HepG2 (cell line): Measurements from ENCODE around the gene GABRA4. TPM values are rescaled to one million over a fixed set of nuclear protein-coding genes. Genes with fewer than 3 reads are reported as not detected.

Experiments used
- CC2D1A ChIP-seq: sonication (generic); formaldehyde crosslinking; IDR thresholded peaks from 2 replicates; pipeline ENCODE4 v1.8.1; 2023; ENCODE audit warnings: mild to moderate bottlenecking, missing genetic modification reagents
- GABPB1 ChIP-seq: IDR thresholded peaks from 2 replicates; pipeline ENCODE4 v1.6.1; 2016; ENCODE audit warnings: mild to moderate bottlenecking, missing genetic modification reagents, moderate library complexity, missing compliant biosample characterization
- MAFF ChIP-seq: IDR thresholded peaks from 2 replicates; pipeline ENCODE4 v1.6.1; 2011; ENCODE audit warnings: low read depth, low read length, improper control_type of control experiment
- MAZ ChIP-seq, 2 experiments: sonication (generic) in 1 of 2; formaldehyde crosslinking in 1 of 2; IDR thresholded peaks; 2 replicates each; pipeline versions ENCODE4 v1.5.0 to v1.6.1; 2012 to 2020; ENCODE audit warnings: low read depth in 2 of 2, mild to moderate bottlenecking in 2 of 2, borderline replicate concordance in 1 of 2, improper control_type of control experiment in 1 of 2, low read length in 1 of 2, missing genetic modification reagents in 1 of 2, moderate library complexity in 1 of 2
- MED13 ChIP-seq: sonication (generic); formaldehyde crosslinking; IDR thresholded peaks from 2 replicates; pipeline ENCODE4 v1.5.0; 2020; ENCODE audit warnings: missing genetic modification reagents
- NPAS2 ChIP-seq: sonication (generic); formaldehyde crosslinking; IDR thresholded peaks from 2 replicates; pipeline ENCODE4 v1.8.0; 2022; ENCODE audit warnings: mild to moderate bottlenecking, missing genetic modification reagents, borderline replicate concordance
- POLR2AphosphoS2 ChIP-seq: IDR thresholded peaks from 2 replicates; pipeline ENCODE4 v1.6.1; 2011; ENCODE audit warnings: low read depth, low read length, improper control_type of control experiment
- RAD21 ChIP-seq: fragments of 450-650 bp; formaldehyde crosslinking; IDR thresholded peaks from 2 replicates; pipeline ENCODE4 v1.5.0; 2020; ENCODE audit warnings: mild to moderate bottlenecking
- RARA ChIP-seq: IDR thresholded peaks from 2 replicates; pipeline ENCODE4 v1.6.1; 2016; ENCODE audit warnings: missing genetic modification reagents, missing compliant biosample characterization
- RBM39 ChIP-seq: fragments of 200-400 bp; formaldehyde crosslinking; IDR thresholded peaks from one replicate; pipeline ENCODE4 v1.6.1; 2018; ENCODE audit warnings: antibody characterized with exemption, mild to moderate bottlenecking, low read depth, low read length; ENCODE audit not compliant: poor library complexity, severe bottlenecking
- SRSF4 ChIP-seq: fragments of 200-400 bp; formaldehyde crosslinking; IDR thresholded peaks from one replicate; pipeline ENCODE4 v1.6.1; 2018; ENCODE audit warnings: mild to moderate bottlenecking, low read depth, low read length, moderate library complexity; ENCODE audit not compliant: poor library complexity, severe bottlenecking
- TBX3 ChIP-seq: fragments of 450-650 bp; IDR thresholded peaks from 2 replicates; pipeline ENCODE4 v1.6.1; 2017; ENCODE audit warnings: antibody characterized with exemption, mild to moderate bottlenecking, inconsistent platforms, borderline replicate concordance
- ZEB1 ChIP-seq: IDR thresholded peaks from 2 replicates; pipeline ENCODE4 v1.6.1; 2012; ENCODE audit warnings: mild to moderate bottlenecking, low read depth, inconsistent platforms; ENCODE audit not compliant: insufficient replicate concordance
- ZNF10 ChIP-seq: sonication (generic); formaldehyde crosslinking; IDR thresholded peaks from 2 replicates; pipeline ENCODE4 v1.4.0; 2020; ENCODE audit warnings: mild to moderate bottlenecking, low read depth, missing genetic modification reagents, borderline replicate concordance
- ZNF256 ChIP-seq: sonication (generic); formaldehyde crosslinking; conservative IDR thresholded peaks from 2 replicates; pipeline ENCODE4 v1.4.0; 2020; ENCODE audit warnings: missing genetic modification reagents
- ZNF282 ChIP-seq: fragments of 450-650 bp; IDR thresholded peaks from 2 replicates; pipeline ENCODE4 v1.6.1; 2018; ENCODE audit not compliant: partially characterized antibody
- ZNF367 ChIP-seq: sonication (generic); formaldehyde crosslinking; IDR thresholded peaks from 2 replicates; pipeline ENCODE4 v1.4.0; 2020; ENCODE audit warnings: missing genetic modification reagents, borderline replicate concordance
- ZNF496 ChIP-seq: sonication (generic); formaldehyde crosslinking; IDR thresholded peaks from 2 replicates; pipeline ENCODE4 v1.8.1; 2023; ENCODE audit warnings: mild to moderate bottlenecking, moderate library complexity, missing genetic modification reagents; ENCODE audit not compliant: insufficient replicate concordance
- ZNF580 ChIP-seq: IDR thresholded peaks from 2 replicates; pipeline ENCODE4 v1.6.1; 2016; ENCODE audit warnings: low read depth, borderline replicate concordance
- ZNF709 ChIP-seq: sonication (generic); formaldehyde crosslinking; IDR thresholded peaks from 2 replicates; pipeline ENCODE4 v1.5.0; 2020; ENCODE audit warnings: mild to moderate bottlenecking, missing genetic modification reagents
- ZNF800 ChIP-seq: sonication (generic); formaldehyde crosslinking; IDR thresholded peaks from 2 replicates; pipeline ENCODE4 v1.4.0; 2020; ENCODE audit warnings: missing genetic modification reagents
- polyA plus RNA-seq, 8 experiments: library from polyadenylated mRNA; depleted of rRNA in 3 of 8; stranded (reverse) in 7 of 8; unstranded in 1 of 8; fragments of >200 nt; fragmentation: Illumina TruSeq in 4 of 8; extraction: Trizol in 4 of 8; gene quantifications; 2 replicates each; pipeline versions ENCODE4 v1.2.1 to v1.2.3, GENCODE V29; 2011 to 2016; ENCODE audit warnings: low read depth in 4 of 8, missing spikeins in 1 of 8, mixed read lengths in 1 of 8; ENCODE audit not compliant: insufficient read depth in 1 of 8
- total RNA-seq, 5 experiments: library from RNA; depleted of rRNA; stranded (reverse); fragments of >200 nt; fragmentation: Illumina TruSeq; extraction: Trizol; gene quantifications; 2 replicates each; pipeline ENCODE4 v1.2.3, GENCODE V29; 2016; ENCODE audit warnings: low read depth in 1 of 5
- TF ChIP-seq, protein P1 (sequence below): sonication (generic); formaldehyde crosslinking; IDR thresholded peaks from 2 replicates; pipeline ENCODE4 v1.5.1; 2020; ENCODE audit warnings: mild to moderate bottlenecking, moderate library complexity, missing genetic modification reagents
- TF ChIP-seq, protein P2 (sequence below): sonication (generic); formaldehyde crosslinking; IDR thresholded peaks from 2 replicates; pipeline ENCODE4 v1.5.0; 2020; ENCODE audit warnings: mild to moderate bottlenecking, missing genetic modification reagents

GABRA4 gene
- total and polyA plus RNA-seq, 2 of the 13 experiments (the other 11 are each of a cell fraction or from before 2014, with no cell fraction given) = not detected

- TF ChIP-seq ZNF367 (CRISPR knock-in tag) (no peak), RBM39 (no peak), ZNF800 (no peak), CC2D1A (no peak), MAFF (no peak), RAD21 (CRISPR knock-in tag) (peak; percentile 70), MAZ (IDR thresholded peaks at IDR 0.05; ENCODE audit: borderline replicate concordance, low read depth, low read length) (no peak), MAZ (CRISPR knock-in tag; IDR thresholded peaks at IDR 0.05; ENCODE audit: low read depth) (no peak), ZNF256 (CRISPR knock-in tag) (no peak), ZNF580 (CRISPR knock-in tag) (no peak), ZEB1 (no peak), ZNF496 (CRISPR knock-in tag) (no peak), MED13 (CRISPR knock-in tag) (no peak), TBX3 (no peak), ZNF709 (CRISPR knock-in tag) (no peak), ZNF10 (CRISPR knock-in tag) (no peak), SRSF4 (no peak), POLR2AphosphoS2 (no peak), GABPB1 (CRISPR knock-in tag) (peak; percentile 58; the same call in 1 of the 2 replicates), RARA (no peak), NPAS2 (CRISPR knock-in tag) (no peak), ZNF282 (no peak)
- TF ChIP-seq, protein P1, sequence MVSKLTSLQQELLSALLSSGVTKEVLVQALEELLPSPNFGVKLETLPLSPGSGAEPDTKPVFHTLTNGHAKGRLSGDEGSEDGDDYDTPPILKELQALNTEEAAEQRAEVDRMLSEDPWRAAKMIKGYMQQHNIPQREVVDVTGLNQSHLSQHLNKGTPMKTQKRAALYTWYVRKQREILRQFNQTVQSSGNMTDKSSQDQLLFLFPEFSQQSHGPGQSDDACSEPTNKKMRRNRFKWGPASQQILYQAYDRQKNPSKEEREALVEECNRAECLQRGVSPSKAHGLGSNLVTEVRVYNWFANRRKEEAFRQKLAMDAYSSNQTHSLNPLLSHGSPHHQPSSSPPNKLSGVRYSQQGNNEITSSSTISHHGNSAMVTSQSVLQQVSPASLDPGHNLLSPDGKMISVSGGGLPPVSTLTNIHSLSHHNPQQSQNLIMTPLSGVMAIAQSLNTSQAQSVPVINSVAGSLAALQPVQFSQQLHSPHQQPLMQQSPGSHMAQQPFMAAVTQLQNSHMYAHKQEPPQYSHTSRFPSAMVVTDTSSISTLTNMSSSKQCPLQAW = peak; percentile 46; the same call in 1 of the 2 replicates
- TF ChIP-seq, protein P2, sequence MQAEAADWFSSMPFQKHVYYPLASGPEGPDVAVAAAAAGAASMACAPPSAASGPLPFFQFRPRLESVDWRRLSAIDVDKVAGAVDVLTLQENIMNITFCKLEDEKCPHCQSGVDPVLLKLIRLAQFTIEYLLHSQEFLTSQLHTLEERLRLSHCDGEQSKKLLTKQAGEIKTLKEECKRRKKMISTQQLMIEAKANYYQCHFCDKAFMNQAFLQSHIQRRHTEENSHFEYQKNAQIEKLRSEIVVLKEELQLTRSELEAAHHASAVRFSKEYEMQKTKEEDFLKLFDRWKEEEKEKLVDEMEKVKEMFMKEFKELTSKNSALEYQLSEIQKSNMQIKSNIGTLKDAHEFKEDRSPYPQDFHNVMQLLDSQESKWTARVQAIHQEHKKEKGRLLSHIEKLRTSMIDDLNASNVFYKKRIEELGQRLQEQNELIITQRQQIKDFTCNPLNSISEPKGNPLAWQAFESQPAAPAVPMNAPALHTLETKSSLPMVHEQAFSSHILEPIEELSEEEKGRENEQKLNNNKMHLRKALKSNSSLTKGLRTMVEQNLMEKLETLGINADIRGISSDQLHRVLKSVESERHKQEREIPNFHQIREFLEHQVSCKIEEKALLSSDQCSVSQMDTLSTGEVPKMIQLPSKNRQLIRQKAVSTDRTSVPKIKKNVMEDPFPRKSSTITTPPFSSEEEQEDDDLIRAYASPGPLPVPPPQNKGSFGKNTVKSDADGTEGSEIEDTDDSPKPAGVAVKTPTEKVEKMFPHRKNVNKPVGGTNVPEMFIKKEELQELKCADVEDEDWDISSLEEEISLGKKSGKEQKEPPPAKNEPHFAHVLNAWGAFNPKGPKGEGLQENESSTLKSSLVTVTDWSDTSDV (CRISPR knock-in tag) = no peak
Observed at GRCh38 chr4:47032405-47033106, 39.2 kb upstream of the GABRA4 start (continued).
